Measurements from ENCODE around the gene TMCO2.
"Not testable (repeated sequence)": the region's sequence is repeated elsewhere in the genome, so short reads cannot be mapped to it uniquely, and the experiment has no call there.

Gene TMCO2

GRCh38 chr1:40210511-40211204 is 37.1 kb upstream of the TMCO2 start:
- no peak overlapping the region for H3K27ac ChIP-seq (ENCODE audit: low read depth, low read length)
- no peaks in the 10 kb centered on the region for H3K27me3 ChIP-seq (ENCODE audit: low read length)
- peaks cover 5% of the 10 kb centered on the region; the same call in 1 of the 2 replicates for H3K79me2 ChIP-seq (ENCODE audit: insufficient read depth, low read length)
- H3K9me2 ChIP-seq (replicated peaks; ENCODE audit: insufficient read depth, low read length) = no peaks in the 10 kb centered on the region
- no peak overlapping the region for H3K4me2 ChIP-seq (ENCODE audit: low read depth, low read length, poor library complexity, severe bottlenecking)
- TF ChIP-seq CTCF (IDR thresholded peaks at IDR 0.05; ENCODE audit: insufficient read depth, low read length, poor library complexity, severe bottlenecking) (no peak), EZH2phosphoT487 (conservative IDR thresholded peaks at IDR 0.05; ENCODE audit: low read length) (no peak)
- H3K4me3 ChIP-seq (ENCODE audit: insufficient read depth, low read length, poor library complexity, severe bottlenecking) = no peak overlapping the region
- H3K9me3 ChIP-seq (ENCODE audit: insufficient read depth, low read length) = no peaks in the 10 kb centered on the region
- H4K20me1 ChIP-seq (ENCODE audit: low read depth, low read length) = no peaks in the 10 kb centered on the region
- H3K36me3 ChIP-seq (ENCODE audit: low read length) = peaks cover 2% of the 10 kb centered on the region; the same call in 1 of the 2 replicates
- no peak overlapping the region for H3K9ac ChIP-seq (ENCODE audit: low read length)
- H2AFZ ChIP-seq (ENCODE audit: low read depth, low read length, severe bottlenecking) = no peak overlapping the region
- peaks cover 4% of the 10 kb centered on the region; the same call in 1 of the 2 replicates for H3F3A ChIP-seq (ENCODE audit: insufficient read depth)

DNA sequence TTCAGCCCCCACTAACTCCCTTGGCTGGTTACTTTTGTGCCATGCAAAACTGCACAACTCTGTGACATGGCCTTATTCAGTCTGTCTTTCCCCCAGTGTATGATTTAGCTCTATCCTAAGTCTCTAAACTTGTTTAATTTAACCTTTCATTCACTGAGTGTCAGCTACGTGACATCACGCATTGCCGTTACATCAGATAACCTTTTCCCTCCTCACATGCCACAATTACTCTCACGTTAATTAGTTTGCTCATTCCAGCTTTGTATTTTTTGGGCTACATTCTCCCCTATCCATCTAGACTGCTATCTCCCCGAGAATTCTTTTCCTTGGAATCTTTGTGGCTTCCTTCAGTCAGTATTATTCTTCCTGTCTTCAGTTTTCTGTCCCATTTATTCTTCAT is 29.4 kb upstream of the TMCO2 start:
- H3K27me3 ChIP-seq (ENCODE audit: low read length) = no peaks in the 10 kb centered on the region
- TF ChIP-seq EZH2phosphoT487 (conservative IDR thresholded peaks at IDR 0.05; ENCODE audit: low read length) = no peak
- no peak overlapping the region for H3K27ac ChIP-seq (ENCODE audit: low read depth, low read length)
- peaks cover 4% of the 10 kb centered on the region; the same call in 1 of the 2 replicates for H3F3A ChIP-seq (ENCODE audit: insufficient read depth)
- H3K4me2 ChIP-seq (ENCODE audit: low read depth, low read length, poor library complexity, severe bottlenecking) = no peak overlapping the region
- H4K20me1 ChIP-seq (ENCODE audit: low read depth, low read length) = no peaks in the 10 kb centered on the region
- H3K9me2 ChIP-seq (replicated peaks; ENCODE audit: insufficient read depth, low read length) = no peaks in the 10 kb centered on the region
- no peaks in the 10 kb centered on the region for H3K9me3 ChIP-seq (ENCODE audit: insufficient read depth, low read length)
- no peak overlapping the region for H2AFZ ChIP-seq (ENCODE audit: low read depth, low read length, severe bottlenecking)
- H3K4me3 ChIP-seq (ENCODE audit: insufficient read depth, low read length, poor library complexity, severe bottlenecking) = no peak overlapping the region
- H3K9ac ChIP-seq (ENCODE audit: low read length) = no peak overlapping the region
- H3K36me3 ChIP-seq (ENCODE audit: low read length) = peaks cover 10% of the 10 kb centered on the region; the same call in 1 of the 2 replicates
- no peaks in the 10 kb centered on the region for H3K79me2 ChIP-seq (ENCODE audit: insufficient read depth, low read length)

DNA sequence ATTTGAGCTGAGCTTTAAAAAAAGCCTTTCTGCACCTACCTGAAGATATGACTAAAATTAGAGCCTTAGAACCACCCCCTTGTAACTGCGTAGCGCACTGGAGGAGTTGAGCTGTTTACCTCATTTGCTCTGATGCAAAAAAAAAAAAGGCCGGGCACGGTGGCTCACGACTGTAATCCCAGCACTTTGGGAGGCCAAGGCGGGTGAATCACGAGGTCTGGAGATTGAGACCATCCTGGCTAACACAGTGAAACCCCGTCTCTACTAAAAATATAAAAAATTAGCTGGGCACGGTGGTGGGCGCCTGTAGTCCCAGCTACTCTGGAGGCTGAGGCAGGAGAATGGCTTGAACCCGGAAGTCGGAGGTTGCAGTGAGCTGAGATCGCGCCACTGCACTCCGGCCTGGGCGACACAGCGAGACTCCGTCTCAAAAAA is 26.2 kb upstream of the TMCO2 start:
- not testable (repeated sequence) for H3K79me2 ChIP-seq (ENCODE audit: insufficient read depth, low read length); H3K9me2 ChIP-seq (replicated peaks; ENCODE audit: insufficient read depth, low read length); H2AFZ ChIP-seq (ENCODE audit: low read depth, low read length, severe bottlenecking); H4K20me1 ChIP-seq (ENCODE audit: low read depth, low read length); H3K9ac ChIP-seq (ENCODE audit: low read length); H3K27ac ChIP-seq (ENCODE audit: low read depth, low read length); H3K4me3 ChIP-seq (ENCODE audit: insufficient read depth, low read length, poor library complexity, severe bottlenecking); H3K4me2 ChIP-seq (ENCODE audit: low read depth, low read length, poor library complexity, severe bottlenecking); H3K27me3 ChIP-seq (ENCODE audit: low read length); H3K9me3 ChIP-seq (ENCODE audit: insufficient read depth, low read length)
- Histone ChIP-seq H3F3A (ENCODE audit: insufficient read depth) (peaks cover 11% of the 10 kb centered on the region), H3K36me3 (ENCODE audit: low read length) (peaks cover 12% of the 10 kb centered on the region; the same call in 1 of the 2 replicates)

GRCh38 chr1:40221977-40222772 is 25.6 kb upstream of the TMCO2 start:
- H3K79me2 ChIP-seq (ENCODE audit: insufficient read depth, low read length) = no peaks in the 10 kb centered on the region
- H3K9me3 ChIP-seq (ENCODE audit: insufficient read depth, low read length) = no peaks in the 10 kb centered on the region
- H3K27me3 ChIP-seq (ENCODE audit: low read length) = no peaks in the 10 kb centered on the region
- no peaks in the 10 kb centered on the region for H4K20me1 ChIP-seq (ENCODE audit: low read depth, low read length)
- no peak overlapping the region for H2AFZ ChIP-seq (ENCODE audit: low read depth, low read length, severe bottlenecking)
- no peak overlapping the region for H3K9ac ChIP-seq (ENCODE audit: low read length)
- no peak overlapping the region for H3K27ac ChIP-seq (ENCODE audit: low read depth, low read length)
- no peak overlapping the region for H3K4me3 ChIP-seq (ENCODE audit: insufficient read depth, low read length, poor library complexity, severe bottlenecking)
- peaks cover 13% of the 10 kb centered on the region for H3F3A ChIP-seq (ENCODE audit: insufficient read depth)
- no peaks in the 10 kb centered on the region for H3K9me2 ChIP-seq (replicated peaks; ENCODE audit: insufficient read depth, low read length)
- peaks cover 13% of the 10 kb centered on the region; the same call in 1 of the 2 replicates for H3K36me3 ChIP-seq (ENCODE audit: low read length)
- H3K4me2 ChIP-seq (ENCODE audit: low read depth, low read length, poor library complexity, severe bottlenecking) = no peak overlapping the region
- TF ChIP-seq CTCF (IDR thresholded peaks at IDR 0.05; ENCODE audit: insufficient read depth, low read length, poor library complexity, severe bottlenecking) (no peak), EZH2phosphoT487 (conservative IDR thresholded peaks at IDR 0.05; ENCODE audit: low read length) (no peak)
